T47D (cell line): ENCODE measurements around the gene TLR9.

Source experiments
- DNase-seq, 2 experiments: peaks; one replicate each; pipeline versions ENCODE4 v3.0.0 to v3.0.0-alpha.2; 2011 to 2012; ENCODE audit warnings: low read depth in 1 of 2, low spot score in 1 of 2
- JUND ChIP-seq: IDR thresholded peaks from 2 replicates; pipeline ENCODE4 v1.6.1; 2012; ENCODE audit warnings: low read depth
- in situ Hi-C: cut with HindIII; loops from 2 replicates; pipeline ENCODE4 v1.10.0; 2016; ENCODE audit warnings: low sequenced_read_pairs, low pct_unique_long_range_greater_than_20kb

The TLR9 gene

GRCh38 chr3:52176180-52176752 lies 49.2 kb downstream of the TLR9 start:
- no peak for TF ChIP-seq JUND
- in situ Hi-C loops = no loop called here
- DNase-seq = no peak

- in situ Hi-C loops = no loop called here
- no peak for TF ChIP-seq JUND
Observed at GRCh38 chr3:52175416-52176179, 49.8 kb downstream of the TLR9 start.

GRCh38 chr3:52174896-52175295 lies 50.5 kb downstream of the TLR9 start:
- in situ Hi-C loops = no loop called here
- TF ChIP-seq JUND = no peak

More at GRCh38 chr3:52175416-52176179, 49.8 kb downstream of the TLR9 start:
- no peak for DNase-seq

GRCh38 chr3:52173101-52173500 lies 52.3 kb downstream of the TLR9 start:
- no peak for DNase-seq
- TF ChIP-seq JUND = no peak
- in situ Hi-C loops = no loop called here

More at GRCh38 chr3:52174896-52175295, 50.5 kb downstream of the TLR9 start:
- DNase-seq = no peak

- in situ Hi-C loops = no loop called here
- no peak for DNase-seq
- TF ChIP-seq JUND = no peak
Observed at GRCh38 chr3:52172262-52172757, 53.1 kb downstream of the TLR9 start.

GRCh38 chr3:52171514-52172261 lies 53.8 kb downstream of the TLR9 start:
- in situ Hi-C loops = no loop called here
- no peak for TF ChIP-seq JUND
- no peak for DNase-seq
